ENCODE data around the gene PPIL6.

DNA sequence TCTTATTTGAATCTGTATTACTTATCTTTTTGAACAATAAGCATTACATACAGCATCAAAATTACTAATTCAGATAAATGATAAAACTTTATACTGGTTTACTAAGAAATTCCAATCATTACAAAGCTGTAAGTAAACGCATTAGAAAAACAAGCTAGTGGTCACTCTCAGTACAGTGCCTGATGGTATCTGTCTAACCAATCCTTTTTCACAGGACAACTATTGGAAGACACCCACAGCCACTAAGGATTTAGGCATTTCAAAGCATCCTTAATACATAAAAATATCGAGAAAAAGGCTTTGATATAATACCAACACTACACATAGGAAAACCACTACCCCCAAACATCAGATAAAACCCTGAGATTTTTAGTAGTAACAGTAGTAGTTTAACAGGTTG, 60.7 kb downstream of the PPIL6 start:
- no peak for TF ChIP-seq EZH2 (optimal IDR thresholded peaks at IDR 0.05; ENCODE audit: low read depth, low read length)
- TF ChIP-seq, protein P1, sequence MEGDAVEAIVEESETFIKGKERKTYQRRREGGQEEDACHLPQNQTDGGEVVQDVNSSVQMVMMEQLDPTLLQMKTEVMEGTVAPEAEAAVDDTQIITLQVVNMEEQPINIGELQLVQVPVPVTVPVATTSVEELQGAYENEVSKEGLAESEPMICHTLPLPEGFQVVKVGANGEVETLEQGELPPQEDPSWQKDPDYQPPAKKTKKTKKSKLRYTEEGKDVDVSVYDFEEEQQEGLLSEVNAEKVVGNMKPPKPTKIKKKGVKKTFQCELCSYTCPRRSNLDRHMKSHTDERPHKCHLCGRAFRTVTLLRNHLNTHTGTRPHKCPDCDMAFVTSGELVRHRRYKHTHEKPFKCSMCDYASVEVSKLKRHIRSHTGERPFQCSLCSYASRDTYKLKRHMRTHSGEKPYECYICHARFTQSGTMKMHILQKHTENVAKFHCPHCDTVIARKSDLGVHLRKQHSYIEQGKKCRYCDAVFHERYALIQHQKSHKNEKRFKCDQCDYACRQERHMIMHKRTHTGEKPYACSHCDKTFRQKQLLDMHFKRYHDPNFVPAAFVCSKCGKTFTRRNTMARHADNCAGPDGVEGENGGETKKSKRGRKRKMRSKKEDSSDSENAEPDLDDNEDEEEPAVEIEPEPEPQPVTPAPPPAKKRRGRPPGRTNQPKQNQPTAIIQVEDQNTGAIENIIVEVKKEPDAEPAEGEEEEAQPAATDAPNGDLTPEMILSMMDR (IDR thresholded peaks at IDR 0.05; ENCODE audit: low read length) = no peak

Measured in MM.1S (cell line).